Activated gamma-delta T cell treated with anti-CD3 and anti-CD28 coated beads, Interleukin-2, amount 50 U/mL, for 16 hours (primary cell): Measurements from ENCODE around the gene AGPAT4.
A peak's percentile ranks its signal among the peaks of the same experiment; 100 is the strongest.
"Not testable (repeated sequence)": the region's sequence is repeated elsewhere in the genome, so short reads cannot be mapped to it uniquely, and the experiment has no call there.

Source experiments
- DNase-seq: peaks from one replicate; pipeline ENCODE4 v3.0.0-alpha.2; 2020; ENCODE audit warnings: low read depth

Gene AGPAT4, protein sequence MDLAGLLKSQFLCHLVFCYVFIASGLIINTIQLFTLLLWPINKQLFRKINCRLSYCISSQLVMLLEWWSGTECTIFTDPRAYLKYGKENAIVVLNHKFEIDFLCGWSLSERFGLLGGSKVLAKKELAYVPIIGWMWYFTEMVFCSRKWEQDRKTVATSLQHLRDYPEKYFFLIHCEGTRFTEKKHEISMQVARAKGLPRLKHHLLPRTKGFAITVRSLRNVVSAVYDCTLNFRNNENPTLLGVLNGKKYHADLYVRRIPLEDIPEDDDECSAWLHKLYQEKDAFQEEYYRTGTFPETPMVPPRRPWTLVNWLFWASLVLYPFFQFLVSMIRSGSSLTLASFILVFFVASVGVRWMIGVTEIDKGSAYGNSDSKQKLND

GRCh38 chr6:161273752-161274487, at the start of gene AGPAT4:
AGPAT4 (minus strand) TSS chr6:161274061; CDS start chr6:161232213, 41,848 bp downstream.
- peak; percentile 53 for DNase-seq

DNA sequence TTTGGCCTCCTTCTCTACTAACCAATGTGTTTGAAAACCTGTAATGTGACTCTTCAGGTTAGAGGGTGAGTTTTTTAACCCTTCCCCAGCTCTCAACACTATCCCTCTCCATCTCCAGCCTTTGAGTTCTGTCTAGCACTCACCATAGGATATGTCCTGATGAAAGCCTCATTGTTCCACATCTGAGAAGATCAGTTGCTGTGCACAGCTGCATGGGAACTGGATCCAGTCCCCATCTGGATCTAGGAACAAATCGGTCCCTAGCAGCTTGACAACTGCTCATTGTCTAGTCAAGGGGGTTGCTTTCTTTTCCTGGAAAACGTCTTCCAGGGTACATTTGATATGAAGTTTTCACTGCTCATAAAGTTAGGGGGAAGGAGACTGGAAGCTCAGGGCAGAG, 45.4 kb upstream of the AGPAT4 start:
- DNase-seq = no peak

- DNase-seq = no peak
These were observed 44.6 kb upstream of the AGPAT4 start for GRCh38 chr6:161318456-161318855.

- DNase-seq = no peak
These were observed 42.7 kb upstream of the AGPAT4 start for GRCh38 chr6:161316531-161316930.

- DNase-seq = not testable (repeated sequence)
These were observed 41.5 kb upstream of the AGPAT4 start for GRCh38 chr6:161315246-161315917.

- not testable (repeated sequence) for DNase-seq
These were observed 40.8 kb upstream of the AGPAT4 start for GRCh38 chr6:161314541-161315245.

GRCh38 chr6:161313940-161314509, 40.2 kb upstream of the AGPAT4 start:
- no peak for DNase-seq

DNA sequence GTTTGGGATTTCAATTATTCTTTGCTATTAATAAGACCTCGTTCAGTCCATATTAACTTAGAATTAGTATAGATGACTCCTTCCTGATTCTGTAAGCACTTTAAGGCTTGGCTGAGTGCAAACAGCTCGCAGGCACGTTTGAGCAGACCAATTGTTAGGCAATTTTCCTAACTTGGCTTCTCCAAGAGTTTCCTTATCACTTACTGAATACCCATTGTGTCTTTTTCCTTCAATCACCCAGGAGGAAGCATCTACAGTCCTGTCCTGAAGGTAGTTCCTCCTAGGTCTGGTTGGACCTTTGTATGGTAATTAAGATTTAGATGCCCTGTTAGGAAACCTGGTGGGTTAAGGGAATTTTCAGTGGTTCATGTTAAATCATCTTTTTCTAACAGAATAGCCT, 39.6 kb upstream of the AGPAT4 start:
- not testable (repeated sequence) for DNase-seq

DNA sequence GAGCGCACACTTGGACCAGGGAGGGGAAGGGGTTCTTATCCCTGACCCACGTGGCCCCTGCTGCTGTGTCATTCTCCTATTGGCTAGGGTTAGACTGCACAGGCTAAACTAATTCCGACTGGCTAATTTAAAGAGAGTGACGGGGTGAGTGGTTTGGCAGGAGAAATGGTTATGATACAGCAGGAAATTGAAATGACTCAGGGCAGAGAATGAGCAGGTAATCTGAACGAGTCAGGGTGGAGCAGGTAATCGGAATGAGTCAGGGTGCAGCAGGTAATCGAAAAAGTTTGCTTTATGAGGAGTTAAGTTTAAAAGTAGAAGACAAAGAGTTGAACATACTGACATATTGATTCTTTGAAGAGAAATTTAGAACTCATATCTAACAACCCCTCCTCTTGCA, 35.9 kb upstream of the AGPAT4 start:
- not testable (repeated sequence) for DNase-seq

- no peak for DNase-seq
These were observed 34.3 kb upstream of the AGPAT4 start for GRCh38 chr6:161308075-161308655.

DNA sequence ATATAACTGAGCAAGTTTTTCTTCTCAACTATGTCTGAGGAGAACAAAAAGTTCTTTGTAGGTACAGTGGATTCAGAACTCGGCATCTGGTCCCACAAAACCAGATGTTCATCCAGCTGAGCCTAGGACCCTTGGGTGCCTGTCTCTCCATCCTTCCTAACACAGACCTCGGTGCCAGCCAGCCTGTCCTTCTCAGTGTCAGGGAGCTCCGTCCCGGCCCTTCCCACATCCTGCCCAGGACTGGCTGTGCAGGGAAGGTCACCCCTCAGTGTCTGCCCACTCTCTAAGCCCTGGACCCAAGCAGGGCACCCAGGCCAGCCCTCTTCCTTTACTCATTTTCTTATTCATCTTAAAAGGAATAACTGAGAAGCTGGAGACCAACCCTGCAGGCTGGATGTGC, 32.0 kb upstream of the AGPAT4 start:
- DNase-seq = no peak

- DNase-seq = no peak
These were observed 29.9 kb upstream of the AGPAT4 start for GRCh38 chr6:161303628-161304340.

DNA sequence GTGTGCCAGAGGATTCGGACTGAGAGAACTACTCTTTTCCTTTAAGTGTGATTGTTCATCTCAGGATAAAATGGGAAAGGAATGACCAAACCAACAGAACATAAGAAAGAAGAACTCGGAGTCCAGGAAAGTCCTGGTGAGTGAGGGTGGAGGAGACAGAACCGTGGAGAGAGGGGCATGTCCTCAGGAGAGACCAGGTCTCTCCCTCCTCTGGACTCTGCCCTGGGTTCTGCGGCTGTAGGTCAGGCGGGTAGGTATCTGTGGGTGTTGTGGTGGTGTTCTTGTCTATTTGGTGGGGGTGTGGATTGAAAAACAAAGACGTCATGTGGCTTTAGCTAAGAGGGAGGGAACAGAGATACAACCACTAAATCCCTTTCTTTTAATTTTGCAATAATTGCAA, 29.1 kb upstream of the AGPAT4 start:
- no peak for DNase-seq

DNA sequence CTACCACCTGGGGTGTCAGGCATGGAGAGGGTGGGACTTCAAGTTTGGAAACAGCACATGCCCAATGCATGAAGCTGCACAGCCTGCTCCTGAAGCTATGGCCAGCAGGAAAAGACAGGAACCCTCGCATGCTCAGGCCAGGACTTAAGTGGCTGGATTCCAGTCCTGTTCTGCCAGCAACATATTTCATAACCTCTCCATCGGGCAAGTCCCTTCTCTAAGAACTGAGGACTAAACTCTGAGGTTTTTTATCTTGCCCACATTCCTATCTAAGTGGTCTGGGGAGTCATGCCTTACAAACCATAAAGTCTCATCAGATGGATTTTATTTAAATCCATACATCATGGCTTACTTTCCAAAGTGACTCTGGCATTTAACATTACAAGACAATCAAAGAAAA, 27.5 kb upstream of the AGPAT4 start:
- DNase-seq = no peak

DNA sequence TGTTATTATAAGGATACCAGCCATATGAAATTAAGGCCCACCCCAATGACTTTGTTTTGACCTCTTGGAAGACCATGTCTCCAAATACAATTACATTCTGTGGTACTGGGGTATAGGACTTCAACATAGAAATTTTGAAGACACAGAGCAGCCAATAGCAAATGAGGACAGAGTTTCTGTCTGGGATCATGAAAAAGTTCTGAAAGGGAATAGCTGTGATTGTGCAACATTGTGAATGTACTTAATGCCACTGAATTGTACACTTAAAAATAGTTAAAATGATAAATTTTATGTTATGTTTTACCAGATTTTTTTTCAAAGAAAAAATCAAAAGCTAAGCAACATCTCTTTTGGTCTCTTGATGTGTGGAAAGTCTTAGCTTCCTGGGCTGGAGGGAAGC, 27.0 kb upstream of the AGPAT4 start:
- no peak for DNase-seq

DNA sequence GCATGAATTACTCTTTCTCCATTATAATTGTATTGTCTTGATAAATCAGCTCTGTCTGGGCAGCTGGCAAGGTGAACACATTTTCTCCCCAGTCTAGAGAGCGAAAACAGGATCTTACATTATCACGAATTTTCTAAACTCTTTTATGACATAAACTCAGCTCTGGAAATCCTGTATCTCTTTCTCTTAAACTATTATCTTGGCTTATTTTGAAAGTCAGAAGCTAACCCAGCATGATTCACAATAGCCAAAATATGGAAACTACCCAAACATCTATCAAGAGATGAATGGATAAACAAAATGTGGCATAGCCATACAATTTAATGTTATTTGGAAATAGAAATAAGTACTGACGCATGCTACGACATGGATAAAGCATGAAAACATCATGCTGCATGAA, 25.9 kb upstream of the AGPAT4 start:
- no peak for DNase-seq

DNA sequence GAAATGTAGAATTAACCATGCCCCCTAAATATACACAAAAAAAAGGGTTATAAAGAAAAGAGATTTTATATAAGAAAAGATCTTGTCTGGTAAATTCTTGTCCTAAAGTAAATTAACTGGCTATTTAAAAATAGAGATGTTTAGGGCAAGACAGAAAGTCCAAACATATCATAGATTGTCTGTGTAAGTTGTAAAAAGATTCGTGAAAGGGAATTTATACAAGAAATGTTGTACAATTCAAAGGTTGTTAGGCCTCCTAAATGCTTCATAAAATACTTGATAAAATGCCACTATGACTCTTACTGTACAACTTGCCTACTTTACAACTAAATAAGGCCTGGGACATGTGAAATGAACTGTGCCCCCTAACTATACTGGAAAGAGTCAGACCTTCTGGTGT, 21.9 kb upstream of the AGPAT4 start:
- no peak for DNase-seq

GRCh38 chr6:161292650-161293281, 18.9 kb upstream of the AGPAT4 start:
- no peak for DNase-seq

- DNase-seq = no peak
These were observed 18.3 kb upstream of the AGPAT4 start for GRCh38 chr6:161292145-161292544.

DNA sequence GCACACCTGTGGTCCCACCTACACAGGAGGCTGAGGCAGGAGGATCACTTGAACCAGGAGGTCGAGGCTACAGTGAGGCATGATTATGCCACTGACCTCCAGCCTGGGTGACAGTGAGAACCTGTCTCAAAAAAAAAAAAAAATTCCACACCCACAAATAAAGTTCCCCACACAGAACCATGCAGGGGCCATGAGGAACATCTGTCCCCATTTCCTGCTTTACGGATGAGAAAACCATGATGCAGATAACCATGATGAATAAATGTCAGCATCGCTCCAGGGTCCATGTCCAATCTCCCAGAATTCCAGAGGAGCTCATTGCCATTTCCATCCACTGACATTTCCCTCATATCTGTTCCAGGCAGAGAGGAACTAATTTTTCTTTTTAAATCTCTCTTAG, 16.9 kb upstream of the AGPAT4 start:
- no peak for DNase-seq
